Memory B cell (primary cell): Measurements from ENCODE around the gene POTEH.
"Not testable (repeated sequence)": the region's sequence is repeated elsewhere in the genome, so short reads cannot be mapped to it uniquely, and the experiment has no call there.

ENCODE experiments used
- ATAC-seq: fragments of 150-1000 bp; cut with Tn5 transposase; 2 replicates; pipeline ENCODE4 v1.10.0; 2021; ENCODE audit warnings: low read depth, mild to moderate bottlenecking, moderate library complexity
- DNase-seq, 2 donors: peaks; one replicate each; pipeline ENCODE4 v3.0.0; 2022; ENCODE audit warnings: low spot score in 2 of 2
- H3K27ac Mint-ChIP-seq: one replicate; pipeline ENCODE4 v1.8.0; 2022; ENCODE audit warnings: mild to moderate bottlenecking, moderate library complexity, mixed read lengths
- H3K27me3 Mint-ChIP-seq: one replicate; pipeline ENCODE4 v1.8.0; 2022; ENCODE audit warnings: mixed read lengths
- H3K36me3 Mint-ChIP-seq: one replicate; pipeline ENCODE4 v1.8.0; 2022; ENCODE audit warnings: mild to moderate bottlenecking, mixed read lengths
- H3K4me1 Mint-ChIP-seq: one replicate; pipeline ENCODE4 v1.8.0; 2022; ENCODE audit warnings: mixed read lengths
- H3K4me3 Mint-ChIP-seq: one replicate; pipeline ENCODE4 v1.8.0; 2022; ENCODE audit warnings: mild to moderate bottlenecking, moderate library complexity, mixed read lengths
- H3K9me3 Mint-ChIP-seq: one replicate; pipeline ENCODE4 v1.8.0; 2022; ENCODE audit warnings: mixed read lengths

POTEH gene

GRCh38 chr22:15688090-15688489 is 1.7 kb upstream of the POTEH start:
- H3K27me3 Mint-ChIP-seq, H3K36me3 Mint-ChIP-seq, H3K27ac Mint-ChIP-seq, H3K4me3 Mint-ChIP-seq, H3K4me1 Mint-ChIP-seq, H3K9me3 Mint-ChIP-seq, ATAC-seq, DNase-seq: not testable (repeated sequence)

GRCh38 chr22:15689012-15689748 is 646 bp upstream of the POTEH start:
- not testable (repeated sequence) for H3K4me3 Mint-ChIP-seq, H3K27ac Mint-ChIP-seq, H3K36me3 Mint-ChIP-seq, H3K9me3 Mint-ChIP-seq, H3K27me3 Mint-ChIP-seq, H3K4me1 Mint-ChIP-seq, DNase-seq, ATAC-seq

- H3K4me3 Mint-ChIP-seq, DNase-seq, H3K4me1 Mint-ChIP-seq, H3K36me3 Mint-ChIP-seq, H3K27ac Mint-ChIP-seq, H3K9me3 Mint-ChIP-seq, ATAC-seq, H3K27me3 Mint-ChIP-seq: not testable (repeated sequence)
Measured at GRCh38 chr22:15713600-15713999, 23.8 kb downstream of the POTEH start.

GRCh38 chr22:15714125-15714524 is 24.3 kb downstream of the POTEH start:
- not testable (repeated sequence) for DNase-seq, H3K4me3 Mint-ChIP-seq, H3K4me1 Mint-ChIP-seq, H3K27ac Mint-ChIP-seq, H3K27me3 Mint-ChIP-seq, H3K9me3 Mint-ChIP-seq, H3K36me3 Mint-ChIP-seq, ATAC-seq

GRCh38 chr22:15721884-15722283 is 32.1 kb downstream of the POTEH start:
- not testable (repeated sequence) for H3K36me3 Mint-ChIP-seq, H3K27ac Mint-ChIP-seq, H3K27me3 Mint-ChIP-seq, H3K4me3 Mint-ChIP-seq, ATAC-seq, DNase-seq, H3K4me1 Mint-ChIP-seq, H3K9me3 Mint-ChIP-seq

GRCh38 chr22:15729209-15729917 is 39.5 kb downstream of the POTEH start:
- not testable (repeated sequence) for H3K4me3 Mint-ChIP-seq, DNase-seq, H3K9me3 Mint-ChIP-seq, H3K27ac Mint-ChIP-seq, H3K4me1 Mint-ChIP-seq, H3K27me3 Mint-ChIP-seq, H3K36me3 Mint-ChIP-seq, ATAC-seq

- H3K9me3 Mint-ChIP-seq, H3K27me3 Mint-ChIP-seq: not testable (repeated sequence)
Measured at GRCh38 chr22:15731023-15731422, 41.2 kb downstream of the POTEH start.

GRCh38 chr22:15734411-15734810 is 44.6 kb downstream of the POTEH start:
- not testable (repeated sequence) for H3K27ac Mint-ChIP-seq, H3K4me3 Mint-ChIP-seq, H3K9me3 Mint-ChIP-seq, ATAC-seq, H3K4me1 Mint-ChIP-seq, H3K27me3 Mint-ChIP-seq, H3K36me3 Mint-ChIP-seq, DNase-seq

More at GRCh38 chr22:15731023-15731422, 41.2 kb downstream of the POTEH start:
- not testable (repeated sequence) for ATAC-seq, H3K4me1 Mint-ChIP-seq, DNase-seq, H3K27ac Mint-ChIP-seq, H3K36me3 Mint-ChIP-seq, H3K4me3 Mint-ChIP-seq

GRCh38 chr22:15738157-15738908 is 48.5 kb downstream of the POTEH start:
- not testable (repeated sequence) for H3K9me3 Mint-ChIP-seq, H3K4me1 Mint-ChIP-seq, H3K36me3 Mint-ChIP-seq, H3K27ac Mint-ChIP-seq, H3K4me3 Mint-ChIP-seq, H3K27me3 Mint-ChIP-seq, ATAC-seq, DNase-seq

GRCh38 chr22:15738909-15739391 is 49.1 kb downstream of the POTEH start:
- H3K27ac Mint-ChIP-seq, H3K9me3 Mint-ChIP-seq, DNase-seq, H3K27me3 Mint-ChIP-seq, H3K4me1 Mint-ChIP-seq, ATAC-seq, H3K4me3 Mint-ChIP-seq, H3K36me3 Mint-ChIP-seq: not testable (repeated sequence)

- not testable (repeated sequence) for H3K9me3 Mint-ChIP-seq, H3K27ac Mint-ChIP-seq, H3K27me3 Mint-ChIP-seq, H3K36me3 Mint-ChIP-seq, H3K4me3 Mint-ChIP-seq, H3K4me1 Mint-ChIP-seq, ATAC-seq, DNase-seq
Measured at GRCh38 chr22:15747636-15748323, 58.0 kb downstream of the POTEH start.

- H3K4me1 Mint-ChIP-seq, H3K27ac Mint-ChIP-seq, H3K4me3 Mint-ChIP-seq, ATAC-seq, H3K27me3 Mint-ChIP-seq, H3K36me3 Mint-ChIP-seq, DNase-seq, H3K9me3 Mint-ChIP-seq: not testable (repeated sequence)
Measured at GRCh38 chr22:15749181-15749970, 59.5 kb downstream of the POTEH start.

GRCh38 chr22:15759443-15760097 is 69.7 kb downstream of the POTEH start:
- H3K9me3 Mint-ChIP-seq, ATAC-seq, H3K4me3 Mint-ChIP-seq, H3K27ac Mint-ChIP-seq, H3K36me3 Mint-ChIP-seq, H3K27me3 Mint-ChIP-seq, DNase-seq, H3K4me1 Mint-ChIP-seq: not testable (repeated sequence)
